NCI-H524 treated with DMSO at 0.1 percent for 48 hours (cell line): ENCODE data around the gene MINK1.

Source experiments
- DNase-seq: peaks from one replicate; lab custom pipeline; 2025; lab: John Stamatoyannopoulos, UW

Gene MINK1

DNA sequence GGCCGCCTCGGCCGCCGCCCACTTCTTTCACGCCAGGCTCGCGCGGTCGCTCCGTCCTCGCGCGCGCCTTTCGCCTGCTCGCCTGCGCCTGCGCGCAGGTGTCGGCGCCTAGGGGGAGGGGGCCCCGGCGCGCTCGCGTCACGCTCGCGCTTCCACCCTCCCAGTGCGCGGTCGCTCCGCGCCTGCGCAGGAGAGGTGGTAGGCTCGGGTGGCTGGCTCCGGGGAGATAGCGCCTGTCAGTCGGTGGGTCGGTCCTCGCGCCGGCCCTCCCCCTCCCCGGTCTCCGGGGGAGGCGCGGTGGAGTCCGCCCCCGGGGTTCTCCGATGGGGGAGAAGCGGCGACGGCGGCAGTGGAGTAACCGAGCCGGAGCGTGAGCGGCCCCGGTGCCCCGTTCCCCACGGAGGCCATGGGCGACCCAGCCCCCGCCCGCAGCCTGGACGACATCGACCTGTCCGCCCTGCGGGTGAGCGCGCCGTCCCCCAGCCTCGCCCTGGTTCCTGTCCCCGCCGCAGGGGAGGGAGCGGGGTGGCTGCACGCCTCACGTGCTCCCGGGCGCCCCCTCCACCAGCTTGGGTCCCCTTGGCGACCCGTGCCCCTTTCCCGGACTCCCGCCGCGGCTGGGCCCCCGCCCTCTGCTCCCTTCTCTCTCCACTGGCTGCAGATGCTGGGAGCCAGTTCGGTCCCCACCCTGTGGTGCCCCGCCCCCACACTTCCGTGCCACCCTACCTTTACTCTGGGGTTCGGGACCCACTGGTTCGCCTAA is at the start of gene MINK1:
Gene MINK1 (plus strand): TSS at position 163 of the 763 bp plus-strand sequence. CDS start 244 bp downstream, at position 407.
- no peak for DNase-seq

GRCh38 chr17:4785311-4786105 is 47.6 kb upstream of the MINK1 start:
- no peak for DNase-seq

DNA sequence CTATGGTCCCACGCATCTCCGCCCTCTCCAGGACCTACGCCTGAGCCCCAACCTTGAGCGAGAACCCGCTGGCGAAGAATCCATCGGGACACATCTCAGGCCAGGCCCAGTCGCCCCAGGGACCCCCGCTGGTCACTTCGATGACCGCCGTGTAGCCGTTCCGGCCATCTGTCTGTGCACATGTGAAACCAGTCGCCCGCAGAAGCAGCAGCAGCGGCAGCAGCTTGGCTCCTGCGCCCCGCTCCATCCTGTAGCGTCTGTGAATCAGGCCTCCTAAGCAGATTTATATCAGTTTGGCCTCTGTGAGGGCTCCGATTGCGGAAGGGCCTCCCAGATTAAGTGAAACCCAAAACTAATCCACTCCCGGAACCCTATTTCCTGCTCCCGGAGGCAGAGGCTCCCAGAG is 47.0 kb upstream of the MINK1 start, which contains the start of gene VMO1:
Gene VMO1 (minus strand): TSS at position 259 of the 406 bp plus-strand sequence. CDS start 12 bp downstream, at position 247.
- DNase-seq, result peak; percentile 5

DNA sequence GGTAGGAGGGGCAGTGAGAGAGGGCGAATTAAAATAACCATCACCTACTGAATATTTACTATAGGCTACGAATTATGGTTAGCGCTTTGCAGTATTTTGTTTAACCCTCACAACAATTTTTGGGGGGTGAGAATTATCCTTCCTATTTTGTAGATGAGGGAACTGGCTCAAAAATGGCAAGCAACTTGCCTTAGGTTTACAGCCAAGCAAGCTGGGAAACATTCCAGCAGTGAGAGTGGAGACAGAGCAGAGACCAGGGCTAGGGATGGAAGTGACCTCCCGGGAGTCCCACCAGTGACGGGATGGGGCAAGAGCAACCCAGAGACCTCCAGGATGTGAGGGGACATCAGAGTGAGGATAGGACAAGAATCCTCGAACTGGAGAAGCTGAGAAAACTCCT is 46.6 kb upstream of the MINK1 start:
- DNase-seq, result no peak

DNA sequence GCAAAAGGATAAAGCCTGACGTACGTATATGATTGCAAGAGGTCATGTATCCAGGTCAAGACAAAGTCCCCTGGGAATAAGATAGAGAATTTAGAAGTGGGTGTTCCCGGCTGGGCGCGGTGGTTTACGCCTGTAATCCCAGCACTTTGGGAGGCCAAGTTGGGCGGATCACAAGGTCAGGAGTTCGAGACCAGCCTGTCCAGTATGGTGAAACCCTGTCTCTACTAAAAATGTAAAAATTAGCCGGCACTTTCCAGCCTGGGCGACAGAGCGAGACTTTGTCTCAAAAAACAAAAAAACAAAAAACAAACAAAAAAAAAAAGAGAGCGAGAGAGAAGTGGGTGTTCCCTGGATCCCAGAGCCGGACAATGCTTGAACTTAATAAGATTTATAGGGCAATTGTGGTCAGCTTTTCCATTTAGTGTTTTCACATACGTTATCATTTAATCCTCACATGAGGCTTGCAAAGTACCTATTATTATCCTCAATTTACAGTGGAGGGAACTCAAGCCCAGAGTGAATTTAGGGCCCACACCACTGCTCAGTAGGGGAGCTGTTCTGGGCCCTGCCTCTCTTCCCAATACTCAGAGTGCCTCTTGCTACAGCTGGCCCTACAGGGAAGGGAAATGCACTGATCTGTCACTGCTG is 44.9 kb upstream of the MINK1 start:
- no peak for DNase-seq

GRCh38 chr17:4788807-4789700 is 44.1 kb upstream of the MINK1 start, which contains the start of gene GLTPD2:
GLTPD2 (plus strand) TSS chr17:4788964; CDS start chr17:4789012, 48 bp downstream.
- no peak for DNase-seq

GRCh38 chr17:4789701-4789950 is 43.5 kb upstream of the MINK1 start:
- DNase-seq, result no peak

DNA sequence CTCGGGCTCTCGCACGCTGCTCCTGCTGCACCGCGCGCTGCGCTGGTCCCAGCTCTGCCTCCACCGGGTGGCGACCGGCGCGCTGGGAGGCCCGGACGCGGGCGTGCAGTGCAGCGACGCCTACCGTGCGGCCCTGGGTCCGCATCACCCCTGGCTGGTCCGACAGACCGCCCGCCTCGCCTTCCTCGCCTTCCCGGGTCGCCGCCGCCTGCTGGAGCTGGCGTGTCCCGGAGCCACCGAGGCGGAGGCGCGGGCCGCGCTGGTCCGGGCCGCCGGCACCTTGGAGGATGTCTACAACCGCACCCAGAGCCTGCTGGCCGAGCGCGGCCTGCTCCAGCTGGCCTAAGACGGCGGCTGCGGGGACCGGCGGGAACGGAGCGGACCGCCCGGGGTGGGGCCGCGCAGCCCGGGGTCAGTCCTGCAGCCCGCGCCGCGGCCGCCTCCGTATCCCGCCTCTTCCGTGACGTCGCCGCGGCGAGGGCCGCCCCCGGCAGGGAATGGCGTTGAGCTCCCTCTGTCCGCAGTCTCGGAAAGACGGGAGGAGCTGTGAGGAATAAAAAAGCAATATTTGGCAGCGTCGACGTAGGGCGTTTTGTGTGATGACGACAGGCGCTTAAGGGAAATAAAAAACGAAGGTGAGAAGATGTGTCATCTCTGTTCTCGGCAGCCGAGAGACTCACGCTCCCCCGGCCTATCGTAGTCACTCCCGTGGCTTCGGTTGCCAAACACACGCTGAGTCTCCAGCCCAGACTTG is 43.0 kb upstream of the MINK1 start:
- peak; percentile 12 for DNase-seq

- no peak for DNase-seq
Observed at GRCh38 chr17:4790705-4791088, 42.4 kb upstream of the MINK1 start.

DNA sequence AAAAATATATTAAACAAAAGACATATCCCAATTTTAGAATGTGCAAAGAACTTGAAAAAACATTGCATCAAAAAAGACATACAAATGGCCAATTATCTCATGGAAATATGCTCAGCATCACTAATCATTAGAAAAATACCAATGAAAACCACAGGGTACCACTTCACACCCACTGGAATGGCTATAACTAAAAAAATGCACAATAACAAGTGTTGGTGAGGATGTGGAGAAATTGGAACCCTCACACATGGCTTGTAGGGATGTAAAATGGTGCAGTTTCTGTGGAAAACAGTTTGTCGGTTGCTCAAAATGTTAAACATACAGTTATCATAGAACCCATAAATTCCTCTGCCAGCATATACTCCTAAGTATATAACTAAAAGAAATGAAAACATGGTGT is 38.0 kb upstream of the MINK1 start:
- no peak for DNase-seq

- DNase-seq, result no peak
Observed at GRCh38 chr17:4796552-4796920, 36.6 kb upstream of the MINK1 start.

DNA sequence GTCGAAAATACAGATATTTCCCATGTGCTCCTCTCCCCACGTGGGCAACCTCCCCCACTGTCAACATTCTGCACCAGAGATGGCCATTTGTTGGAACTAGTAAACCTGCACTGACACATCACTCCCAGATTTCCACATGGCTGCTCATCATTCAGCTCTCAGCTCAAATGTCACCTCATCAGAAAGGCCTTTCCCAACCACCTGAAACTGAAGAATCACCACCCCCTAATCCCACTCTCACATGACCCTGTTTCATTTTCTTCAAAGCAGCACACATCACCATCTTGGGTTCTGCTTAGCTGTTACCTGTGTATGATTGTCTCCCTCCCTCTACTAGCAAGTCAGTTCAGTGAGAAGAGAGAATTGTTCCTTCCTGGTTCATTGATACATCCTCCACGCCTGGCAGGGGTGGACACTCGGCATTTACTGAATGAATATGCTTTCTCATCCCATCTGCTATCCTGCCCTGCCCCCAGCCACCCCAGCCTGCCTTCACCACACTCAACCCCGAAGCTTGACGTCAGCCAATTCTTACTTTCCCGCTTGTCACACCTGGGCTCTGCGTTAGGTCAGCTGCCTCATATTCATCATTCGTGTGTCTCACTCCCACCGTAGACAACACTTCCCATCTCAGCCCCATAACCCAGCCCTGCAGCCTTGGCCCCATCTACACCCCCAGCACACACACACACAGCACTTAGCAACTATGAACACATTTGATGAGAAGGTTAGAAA is 32.5 kb upstream of the MINK1 start:
- no peak for DNase-seq

- DNase-seq, result no peak
Observed at GRCh38 chr17:4802228-4802627, 30.9 kb upstream of the MINK1 start, which contains the start of gene C17orf114. C17orf114 (minus strand) TSS chr17:4802328.

DNA sequence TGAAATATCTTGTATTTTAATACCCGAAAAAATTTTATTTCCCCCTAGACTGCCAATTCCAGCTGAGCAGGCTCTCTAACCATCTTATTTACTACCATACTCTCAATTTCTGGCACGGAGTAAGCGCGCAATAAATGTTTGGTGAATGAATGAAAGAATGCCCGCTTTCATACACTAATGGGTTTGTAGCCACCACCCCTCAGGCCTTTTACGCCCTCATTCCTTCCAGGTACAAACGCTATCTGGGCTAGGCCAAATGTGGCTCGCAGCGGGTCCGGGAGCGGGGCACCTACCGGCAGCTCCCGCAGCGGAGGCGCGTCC is 26.7 kb upstream of the MINK1 start:
- DNase-seq, result no peak

- no peak for DNase-seq
Observed at GRCh38 chr17:4806777-4807604, 26.1 kb upstream of the MINK1 start, which contains the start of gene PLD2. PLD2 (plus strand) TSS chr17:4807152; CDS start chr17:4807773, 621 bp downstream.

- no peak for DNase-seq
Observed at GRCh38 chr17:4807605-4808377, 25.3 kb upstream of the MINK1 start.

- DNase-seq, result no peak
Observed at GRCh38 chr17:4808378-4808767, 24.8 kb upstream of the MINK1 start.

GRCh38 chr17:4810696-4811290 is 22.3 kb upstream of the MINK1 start:
- no peak for DNase-seq
